Peyer's patch (tissue), 4 donors: Measurements from ENCODE around the gene FBN1.

Experiments used
- CTCF ChIP-seq, 6 experiments: fragments of 450-650 bp in 4 of 6; fragments of 200-600 bp in 2 of 6; sonication (generic) in 1 of 6; IDR thresholded peaks; one replicate each; pipeline ENCODE4 v1.5.1; 2017 to 2019; ENCODE audit warnings: antibody characterized with exemption in 6 of 6, mild to moderate bottlenecking in 3 of 6, moderate library complexity in 1 of 6
- POLR2A ChIP-seq, 2 donors: fragments of 450-650 bp; IDR thresholded peaks; one replicate each; pipeline ENCODE4 v1.5.1; 2017; ENCODE audit warnings: antibody characterized with exemption in 2 of 2, mild to moderate bottlenecking in 2 of 2, moderate library complexity in 2 of 2

GRCh38 chr15:48463366-48463880 is 182.1 kb downstream of the FBN1 start:
- TF ChIP-seq CTCF (IDR thresholded peaks at IDR 0.05) (no peak), POLR2A (IDR thresholded peaks at IDR 0.05) (no peak)
